Nasal cavity respiratory epithelium epithelial cell of viscerocranial mucosa (primary cell): Measurements from ENCODE around the gene NCKAP5. TPM values are rescaled to one million over a fixed set of nuclear protein-coding genes. Genes with fewer than 3 reads are reported as not detected.

Experiments used
- total RNA-seq: library from RNA; depleted of rRNA; stranded (reverse); fragments of >200 nt; gene quantifications from 2 replicates; pipeline ENCODE4 v1.2.3, GENCODE V29; 2014

NCKAP5 gene
- total RNA-seq, result 0.68 and 5.2 TPM in 2 replicates

GRCh38 chr2:133568172-133568571 is at the start of gene NCKAP5:
TSS of gene NCKAP5 (minus strand) at chr2:133568463. CDS start at chr2:133517526, 50,937 bp downstream.

GRCh38 chr2:132669908-132670495 is 898.3 kb downstream of the NCKAP5 start, which contains the start of gene LYPD1:
TSS of gene LYPD1 (minus strand) at chr2:132670205. CDS start at chr2:132669932, 273 bp downstream.

